Progenitor cell of endocrine pancreas (in vitro differentiated cells): Measurements from ENCODE around the gene A4GALT. TPM values are rescaled to one million over a fixed set of nuclear protein-coding genes. Genes with fewer than 3 reads are reported as not detected.
"Not testable (repeated sequence)": the region's sequence is repeated elsewhere in the genome, so short reads cannot be mapped to it uniquely, and the experiment has no call there.

Experiments
- DNase-seq: peaks from one replicate; pipeline ENCODE4 v3.0.0; 2021; ENCODE audit warnings: low spot score; ENCODE audit not compliant: unreplicated experiment
- H3K27ac Mint-ChIP-seq: 2 replicates; pipeline ENCODE4 v1.8.0; 2021; ENCODE audit warnings: mild to moderate bottlenecking, moderate library complexity, mixed read lengths
- H3K27me3 Mint-ChIP-seq: 2 replicates; pipeline ENCODE4 v1.8.0; 2021; ENCODE audit warnings: mixed read lengths
- H3K36me3 Mint-ChIP-seq: 2 replicates; pipeline ENCODE4 v1.8.0; 2022; ENCODE audit warnings: mixed read lengths; ENCODE audit not compliant: insufficient read depth
- H3K4me1 Mint-ChIP-seq: 2 replicates; pipeline ENCODE4 v1.8.0; 2021; ENCODE audit warnings: low read depth, mixed read lengths
- H3K4me3 Mint-ChIP-seq: 2 replicates; pipeline ENCODE4 v1.8.0; 2021; ENCODE audit warnings: low read depth, mild to moderate bottlenecking, moderate library complexity, mixed read lengths
- H3K9me3 Mint-ChIP-seq: 2 replicates; pipeline ENCODE4 v1.8.0; 2021; ENCODE audit warnings: low read depth, mixed read lengths
- CTCF ChIP-seq: fragments of 200-600 bp; sonication (generic); IDR thresholded peaks from one replicate; pipeline ENCODE4 v1.5.0; 2021; ENCODE audit warnings: antibody characterized with exemption, mild to moderate bottlenecking; ENCODE audit not compliant: unreplicated experiment
- total RNA-seq: library from RNA; stranded (reverse); gene quantifications from 2 replicates; pipeline ENCODE4 v1.2.1, GENCODE V29; 2021

The A4GALT gene
- total RNA-seq, 1 donor from 2014 or later, result 1.1 TPM

- no peak for TF ChIP-seq CTCF
- Mint-ChIP-seq H3K36me3 (no peaks in the 10 kb centered on the region), H3K27me3 (peaks cover 16% of the 10 kb centered on the region), H3K9me3 (no peaks in the 10 kb centered on the region), H3K4me1 (peaks cover 1% of the 10 kb centered on the region), H3K4me3 (no peak overlapping the region), H3K27ac (peak overlapping the region; percentile 37)
- no peak for DNase-seq
These were observed 34.0 kb upstream of the A4GALT start for GRCh38 chr22:42754658-42755057.

GRCh38 chr22:42752912-42753311, 32.2 kb upstream of the A4GALT start:
- peaks cover 1% of the 10 kb centered on the region for H3K4me1 Mint-ChIP-seq
- DNase-seq, result no peak
- H3K27ac Mint-ChIP-seq, result no peak overlapping the region
- no peak for TF ChIP-seq CTCF
- H3K4me3 Mint-ChIP-seq, result no peak overlapping the region
- peaks cover 10% of the 10 kb centered on the region for H3K27me3 Mint-ChIP-seq
- H3K9me3 Mint-ChIP-seq, result no peaks in the 10 kb centered on the region
- no peaks in the 10 kb centered on the region for H3K36me3 Mint-ChIP-seq

- DNase-seq, result no peak
- Mint-ChIP-seq H3K36me3 (no peaks in the 10 kb centered on the region), H3K4me3 (no peak overlapping the region), H3K27me3 (peaks cover 4% of the 10 kb centered on the region), H3K27ac (no peak overlapping the region), H3K4me1 (peaks cover 1% of the 10 kb centered on the region), H3K9me3 (no peaks in the 10 kb centered on the region)
- TF ChIP-seq CTCF, result no peak
These were observed 31.6 kb upstream of the A4GALT start for GRCh38 chr22:42752230-42752746.

DNA sequence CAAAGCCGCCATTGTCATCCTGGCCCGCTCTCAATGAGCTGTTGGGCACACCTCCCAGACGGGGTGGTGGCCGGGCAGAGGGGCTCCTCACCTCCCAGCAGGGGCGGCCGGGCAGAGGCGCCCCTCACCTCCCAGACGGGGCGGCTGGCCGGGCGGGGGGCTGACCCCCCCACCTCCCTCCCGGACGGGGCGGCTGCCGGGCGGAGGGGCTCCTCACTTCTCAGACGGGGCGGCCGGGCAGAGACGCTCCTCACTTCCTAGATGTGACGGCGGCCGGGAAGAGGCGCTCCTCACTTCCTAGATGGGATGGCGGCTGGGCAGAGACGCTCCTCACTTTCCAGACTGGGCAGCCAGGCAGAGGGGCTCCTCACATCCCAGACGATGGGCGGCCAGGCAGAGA, 29.8 kb upstream of the A4GALT start:
- not testable (repeated sequence) for DNase-seq, H3K27ac Mint-ChIP-seq, H3K4me1 Mint-ChIP-seq, H3K9me3 Mint-ChIP-seq, H3K27me3 Mint-ChIP-seq, H3K36me3 Mint-ChIP-seq, H3K4me3 Mint-ChIP-seq

DNA sequence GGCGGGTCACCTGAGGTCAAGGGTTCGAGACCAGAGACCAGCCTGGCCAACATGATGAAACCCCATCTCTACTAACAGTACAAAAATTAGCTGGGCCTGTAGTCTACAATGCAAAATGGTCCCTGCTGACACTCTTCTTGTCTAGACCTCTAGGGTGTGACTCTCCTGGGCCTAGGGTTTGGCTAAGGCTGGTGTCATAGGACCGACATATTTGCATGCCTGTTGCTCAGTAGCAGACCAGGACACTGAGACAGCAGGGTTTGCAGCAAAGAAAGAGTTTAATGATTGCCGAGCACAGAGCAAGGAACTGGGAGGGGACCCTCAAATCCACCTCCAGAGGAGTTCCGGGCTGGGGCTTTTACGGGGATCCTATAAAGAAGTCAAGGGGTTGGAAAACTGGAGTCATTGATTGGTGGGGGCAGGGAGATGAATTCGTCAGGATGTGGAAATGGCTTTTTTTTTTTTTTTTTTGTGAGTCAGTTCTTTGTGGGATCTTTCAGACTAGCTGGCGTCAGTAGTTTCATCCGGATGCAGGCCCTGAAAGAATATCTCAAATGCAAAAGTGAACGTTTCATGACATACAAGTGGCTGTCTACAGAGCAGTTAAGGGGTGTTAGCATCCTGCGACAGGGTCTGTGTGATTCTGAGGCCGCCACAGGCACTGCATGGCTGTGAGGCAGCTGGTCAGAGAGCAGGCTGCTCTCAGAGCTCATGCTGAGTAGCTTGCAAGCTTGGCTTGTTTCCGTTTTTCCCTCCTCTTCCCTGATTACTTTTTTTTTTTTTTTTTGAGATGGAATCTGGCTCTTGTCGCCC, 27.2 kb upstream of the A4GALT start:
- Mint-ChIP-seq H3K27me3 (peaks cover 1% of the 10 kb centered on the region), H3K36me3 (no peaks in the 10 kb centered on the region), H3K4me1 (peaks cover 2% of the 10 kb centered on the region), H3K9me3 (no peaks in the 10 kb centered on the region), H3K4me3 (no peak overlapping the region), H3K27ac (no peak overlapping the region)
- no peak for DNase-seq
- TF ChIP-seq CTCF, result no peak

DNA sequence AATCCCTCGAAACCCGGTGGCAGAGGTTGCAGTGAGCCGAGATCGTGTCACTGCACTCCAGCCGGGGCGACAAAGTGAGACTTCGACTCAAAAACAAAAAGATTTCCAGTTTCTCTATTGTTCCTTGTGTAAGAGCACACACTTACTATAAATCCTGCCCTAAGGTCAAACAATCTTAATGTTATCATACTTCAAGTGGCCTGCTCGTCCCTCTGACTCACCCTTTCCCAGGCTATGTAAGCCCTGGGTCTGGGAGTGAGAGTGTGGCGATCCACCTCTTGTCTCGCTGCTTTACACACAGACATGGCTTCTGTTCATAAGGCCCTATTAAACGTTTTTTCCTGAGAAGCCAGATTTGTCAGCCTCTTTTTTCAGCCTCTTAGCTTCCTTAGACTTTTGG, 24.4 kb upstream of the A4GALT start:
- Mint-ChIP-seq H3K4me3 (no peak overlapping the region), H3K4me1 (peaks cover 2% of the 10 kb centered on the region), H3K27me3 (peaks cover 6% of the 10 kb centered on the region), H3K27ac (no peak overlapping the region), H3K36me3 (no peaks in the 10 kb centered on the region), H3K9me3 (no peaks in the 10 kb centered on the region)
- DNase-seq, result no peak
- TF ChIP-seq CTCF, result no peak
